SU-DHL-6 (cell line): ENCODE measurements around the gene RPTOR.

ENCODE experiments used
- H2AFZ ChIP-seq: fragments of 200-600 bp; sonication (generic); 2 replicates; pipeline ENCODE4 v1.6.1; 2014; ENCODE audit warnings: low read depth, mild to moderate bottlenecking, moderate library complexity, mixed read lengths, antibody characterized with exemption, low read length; ENCODE audit not compliant: severe bottlenecking
- H3F3A ChIP-seq: fragments of 200-600 bp; shearing (Covaris generic); 2 replicates; pipeline ENCODE4 v1.6.0; 2016; ENCODE audit warnings: antibody characterized with exemption, mild to moderate bottlenecking; ENCODE audit not compliant: insufficient read depth
- H3K27ac ChIP-seq: fragments of 200-600 bp; sonication (generic); 2 replicates; pipeline ENCODE4 v1.5.1; 2016; ENCODE audit warnings: low read depth, mild to moderate bottlenecking, low read length, moderate library complexity, mixed read lengths
- H3K27me3 ChIP-seq: fragments of 200-600 bp; sonication (generic), shearing (Covaris generic); 2 replicates; pipeline ENCODE4 v1.6.0; 2014; ENCODE audit warnings: mild to moderate bottlenecking, low read length
- H3K36me3 ChIP-seq: fragments of 200-600 bp; sonication (generic); 2 replicates; pipeline ENCODE4 v1.6.1; 2014; ENCODE audit warnings: mild to moderate bottlenecking, low read length, mixed read lengths
- H3K4me2 ChIP-seq: fragments of 300-600, 200-600 bp; shearing (Covaris generic), sonication (generic); 2 replicates; pipeline ENCODE4 v1.6.0; 2014; ENCODE audit warnings: low read length, low read depth, mild to moderate bottlenecking; ENCODE audit not compliant: poor library complexity, severe bottlenecking
- H3K4me3 ChIP-seq: fragments of 200-600 bp; sonication (generic); 2 replicates; pipeline ENCODE4 v1.5.1; 2014; ENCODE audit warnings: antibody characterized with exemption, low read length, mild to moderate bottlenecking, mixed read lengths; ENCODE audit not compliant: insufficient read depth, poor library complexity, severe bottlenecking
- H3K79me2 ChIP-seq: fragments of 200-600 bp; sonication (generic); 2 replicates; pipeline ENCODE4 v1.6.1; 2014; ENCODE audit warnings: mild to moderate bottlenecking, low read length, moderate library complexity; ENCODE audit not compliant: insufficient read depth
- H3K9ac ChIP-seq: fragments of 200-600 bp; sonication (generic); 2 replicates; pipeline ENCODE4 v1.7.0; 2014; ENCODE audit warnings: mild to moderate bottlenecking, low read length
- H3K9me2 ChIP-seq: fragments of 200-600 bp; sonication (generic); replicated peaks from 2 replicates; pipeline ENCODE4 v1.6.1; 2014; ENCODE audit warnings: low read length; ENCODE audit not compliant: insufficient read depth
- H3K9me3 ChIP-seq: fragments of 200-600 bp; sonication (generic); 2 replicates; pipeline ENCODE4 v1.6.1; 2014; ENCODE audit warnings: low read length, mixed read lengths; ENCODE audit not compliant: insufficient read depth
- H4K20me1 ChIP-seq: fragments of 200-600 bp; sonication (generic); 2 replicates; pipeline ENCODE4 v1.6.1; 2014; ENCODE audit warnings: low read depth, mild to moderate bottlenecking, antibody characterized with exemption, low read length, moderate library complexity, mixed read lengths
- EZH2phosphoT487 ChIP-seq: fragments of 200-600 bp; sonication (generic), shearing (Covaris generic); conservative IDR thresholded peaks from 2 replicates; pipeline ENCODE4 v1.6.1; 2018; ENCODE audit warnings: mild to moderate bottlenecking, antibody characterized with exemption, low read length, moderate library complexity, mixed read lengths
- TF ChIP-seq, protein P1 (sequence below): fragments of 200-600 bp; sonication (generic); IDR thresholded peaks from one replicate; pipeline ENCODE4 v1.5.1; 2017; ENCODE audit warnings: antibody characterized with exemption, mild to moderate bottlenecking, low read length, moderate library complexity; ENCODE audit not compliant: insufficient read depth, poor library complexity, severe bottlenecking

RPTOR gene

DNA sequence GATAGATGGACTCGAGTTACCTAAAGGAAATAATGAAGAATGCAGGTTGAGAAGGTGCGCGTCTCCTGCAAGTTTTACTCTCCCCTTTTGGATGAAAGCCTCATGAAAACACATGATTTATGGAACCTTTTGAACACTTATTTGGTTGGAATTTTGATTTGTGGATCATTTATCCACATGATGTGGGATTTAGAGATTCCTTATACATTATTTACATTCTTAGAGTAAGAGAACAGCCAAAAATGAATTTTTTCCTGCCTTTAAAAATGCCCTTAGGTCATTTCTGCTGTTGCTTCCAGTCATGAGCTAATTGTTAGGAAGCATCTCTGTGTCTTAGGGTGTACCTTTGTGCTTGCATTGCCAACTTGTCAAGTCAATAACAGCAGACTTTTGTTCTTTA lies 99.9 kb downstream of the RPTOR start:
- peaks cover 20% of the 10 kb centered on the region; the same call in 1 of the 2 replicates for H3K79me2 ChIP-seq
- H3K27ac ChIP-seq: no peak overlapping the region
- H3K4me3 ChIP-seq: no peak overlapping the region
- no peaks in the 10 kb centered on the region for H3K9me2 ChIP-seq
- no peak overlapping the region for H3K4me2 ChIP-seq
- no peaks in the 10 kb centered on the region for H3K36me3 ChIP-seq
- no peaks in the 10 kb centered on the region for H3K27me3 ChIP-seq
- no peaks in the 10 kb centered on the region for H3K9me3 ChIP-seq
- no peak overlapping the region for H3K9ac ChIP-seq
- H4K20me1 ChIP-seq: no peaks in the 10 kb centered on the region
- no peak for TF ChIP-seq EZH2phosphoT487
- TF ChIP-seq, protein P1, sequence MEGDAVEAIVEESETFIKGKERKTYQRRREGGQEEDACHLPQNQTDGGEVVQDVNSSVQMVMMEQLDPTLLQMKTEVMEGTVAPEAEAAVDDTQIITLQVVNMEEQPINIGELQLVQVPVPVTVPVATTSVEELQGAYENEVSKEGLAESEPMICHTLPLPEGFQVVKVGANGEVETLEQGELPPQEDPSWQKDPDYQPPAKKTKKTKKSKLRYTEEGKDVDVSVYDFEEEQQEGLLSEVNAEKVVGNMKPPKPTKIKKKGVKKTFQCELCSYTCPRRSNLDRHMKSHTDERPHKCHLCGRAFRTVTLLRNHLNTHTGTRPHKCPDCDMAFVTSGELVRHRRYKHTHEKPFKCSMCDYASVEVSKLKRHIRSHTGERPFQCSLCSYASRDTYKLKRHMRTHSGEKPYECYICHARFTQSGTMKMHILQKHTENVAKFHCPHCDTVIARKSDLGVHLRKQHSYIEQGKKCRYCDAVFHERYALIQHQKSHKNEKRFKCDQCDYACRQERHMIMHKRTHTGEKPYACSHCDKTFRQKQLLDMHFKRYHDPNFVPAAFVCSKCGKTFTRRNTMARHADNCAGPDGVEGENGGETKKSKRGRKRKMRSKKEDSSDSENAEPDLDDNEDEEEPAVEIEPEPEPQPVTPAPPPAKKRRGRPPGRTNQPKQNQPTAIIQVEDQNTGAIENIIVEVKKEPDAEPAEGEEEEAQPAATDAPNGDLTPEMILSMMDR: no peak
- no peaks in the 10 kb centered on the region for H3F3A ChIP-seq
- no peak overlapping the region for H2AFZ ChIP-seq

DNA sequence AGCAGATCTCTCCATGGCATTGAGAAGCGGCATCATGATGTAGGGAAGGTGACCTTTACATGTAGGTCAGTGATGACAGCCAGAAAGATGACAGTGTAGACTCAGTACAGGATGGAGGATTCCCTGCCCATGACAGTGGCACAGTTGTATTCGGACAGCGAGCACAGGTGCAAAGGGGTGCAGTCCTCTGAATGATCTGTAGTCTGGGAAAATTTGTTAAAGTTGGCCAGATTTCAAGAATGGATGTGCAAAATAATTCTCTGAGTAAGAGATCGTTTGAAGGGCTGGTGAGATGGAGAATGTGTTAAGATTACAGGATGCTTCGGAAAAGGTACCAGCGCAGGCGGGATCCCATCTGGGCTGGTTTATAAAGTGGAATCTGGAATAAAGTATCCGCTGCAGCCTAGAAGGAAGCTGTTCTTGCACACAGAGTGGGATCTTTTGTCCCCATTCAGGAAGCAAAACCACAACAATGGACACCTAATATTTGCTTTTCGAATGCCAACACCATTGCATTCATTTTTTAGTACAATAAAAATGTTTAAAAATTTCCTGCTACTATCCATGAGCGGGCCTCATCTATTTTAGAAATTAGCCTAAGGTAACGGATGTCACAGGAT lies 101.2 kb downstream of the RPTOR start:
- Histone ChIP-seq H3F3A (no peaks in the 10 kb centered on the region), H3K9ac (no peak overlapping the region), H2AFZ (no peak overlapping the region), H3K4me3 (no peak overlapping the region), H3K4me2 (no peak overlapping the region), H3K79me2 (peaks cover 29% of the 10 kb centered on the region; the same call in 1 of the 2 replicates), H4K20me1 (no peaks in the 10 kb centered on the region), H3K36me3 (no peaks in the 10 kb centered on the region), H3K27ac (no peak overlapping the region), H3K9me2 (no peaks in the 10 kb centered on the region), H3K9me3 (no peaks in the 10 kb centered on the region), H3K27me3 (no peaks in the 10 kb centered on the region)
- TF ChIP-seq, protein P1: no peak
- no peak for TF ChIP-seq EZH2phosphoT487

DNA sequence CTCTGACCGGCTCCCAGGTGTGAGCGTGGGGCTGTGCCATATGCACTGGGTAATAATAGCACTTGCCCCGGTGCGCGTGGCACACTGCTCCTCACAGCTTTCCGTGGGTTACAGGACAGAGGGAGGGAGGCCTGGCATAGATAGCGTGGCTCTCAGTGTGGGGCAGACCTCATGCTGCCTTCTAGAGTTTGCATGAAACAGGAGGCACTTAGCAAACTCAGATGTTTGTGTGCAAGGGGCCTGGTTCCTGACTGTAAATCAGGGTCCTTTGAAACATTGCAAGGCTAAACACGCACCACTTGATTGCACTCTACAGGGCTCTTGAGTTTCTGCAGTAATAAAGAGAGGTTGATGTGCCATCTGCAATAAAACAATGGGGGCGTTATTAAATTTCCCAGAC lies 101.7 kb downstream of the RPTOR start:
- no peaks in the 10 kb centered on the region for H3F3A ChIP-seq
- H2AFZ ChIP-seq: no peak overlapping the region
- H3K27ac ChIP-seq: no peak overlapping the region
- no peaks in the 10 kb centered on the region for H3K9me2 ChIP-seq
- no peak overlapping the region for H3K4me3 ChIP-seq
- H3K36me3 ChIP-seq: no peaks in the 10 kb centered on the region
- H3K27me3 ChIP-seq: no peaks in the 10 kb centered on the region
- H4K20me1 ChIP-seq: no peaks in the 10 kb centered on the region
- TF ChIP-seq, protein P1: no peak
- no peak for TF ChIP-seq EZH2phosphoT487
- no peaks in the 10 kb centered on the region for H3K9me3 ChIP-seq
- no peak overlapping the region for H3K9ac ChIP-seq
- no peak overlapping the region for H3K4me2 ChIP-seq
- peaks cover 29% of the 10 kb centered on the region; the same call in 1 of the 2 replicates for H3K79me2 ChIP-seq
